Activated CD4-positive, alpha-beta T cell treated with anti-CD3 and anti-CD28 coated beads for 24 hours (primary cell): Measurements from ENCODE around the gene TAL2.

Source experiments
- DNase-seq, 2 donors: peaks; one replicate each; pipeline ENCODE4 v3.0.0-alpha.2; 2020; ENCODE audit warnings: low read depth in 2 of 2

TAL2 gene

DNA sequence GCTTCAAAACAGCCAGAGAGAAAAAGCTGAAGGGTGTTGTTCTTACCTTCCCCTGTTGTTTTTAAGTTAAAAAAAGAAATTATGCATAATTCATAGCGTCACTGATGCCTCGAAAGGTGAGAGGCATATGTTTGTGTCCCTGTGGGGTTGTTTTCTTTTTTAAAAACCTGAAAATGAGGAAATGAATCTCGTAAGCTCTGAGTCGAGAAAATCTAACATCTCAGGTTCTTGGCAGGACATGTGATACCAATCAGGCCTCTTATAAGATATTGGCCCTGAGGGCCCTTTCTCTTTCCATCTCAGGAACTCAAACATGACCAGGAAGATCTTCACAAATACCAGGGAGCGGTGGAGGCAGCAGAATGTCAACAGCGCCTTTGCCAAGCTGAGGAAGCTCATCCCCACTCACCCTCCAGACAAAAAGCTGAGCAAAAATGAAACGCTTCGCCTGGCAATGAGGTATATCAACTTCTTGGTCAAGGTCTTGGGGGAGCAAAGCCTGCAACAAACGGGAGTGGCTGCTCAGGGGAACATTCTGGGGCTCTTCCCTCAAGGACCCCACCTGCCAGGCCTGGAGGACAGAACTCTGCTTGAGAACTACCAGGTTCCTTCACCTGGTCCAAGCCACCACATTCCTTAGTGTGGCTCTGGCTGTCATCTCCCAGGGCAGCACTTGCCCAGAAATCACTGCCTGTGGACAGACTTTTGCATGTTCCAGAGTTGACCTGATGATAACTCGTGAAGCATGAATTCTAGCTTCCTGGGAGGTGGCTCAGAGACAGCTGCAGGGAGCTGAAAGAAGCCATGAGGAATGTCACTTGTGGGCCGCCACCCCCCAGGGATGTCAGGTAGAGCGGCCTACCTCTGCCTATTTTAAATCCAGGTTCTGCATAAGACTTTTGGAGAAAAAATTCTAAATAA lies at the start of gene TAL2:
TAL2 (plus strand) TSS at position 274 of the 921 bp plus-strand sequence; CDS start at position 314, 40 bp downstream.
- no peak for DNase-seq

DNA sequence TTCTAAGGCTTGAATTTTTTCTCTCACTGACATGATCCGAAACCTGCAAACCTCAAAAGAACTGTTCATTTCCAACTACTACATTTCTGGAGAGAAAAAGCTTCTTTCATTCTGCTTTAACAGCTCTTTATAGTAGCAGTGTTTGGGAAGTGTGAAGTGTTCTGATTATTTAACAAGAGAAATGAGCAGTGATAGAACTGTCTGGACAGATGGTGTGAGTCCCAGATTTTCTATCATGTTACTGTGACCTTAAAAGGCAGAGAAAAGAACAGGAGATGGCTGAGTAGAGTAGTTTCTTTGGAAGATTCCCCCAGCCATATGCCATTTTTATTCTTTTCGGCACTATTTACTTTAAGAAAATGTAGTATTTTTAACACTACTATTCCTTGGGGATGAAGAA lies 41.3 kb upstream of the TAL2 start:
- no peak for DNase-seq

DNA sequence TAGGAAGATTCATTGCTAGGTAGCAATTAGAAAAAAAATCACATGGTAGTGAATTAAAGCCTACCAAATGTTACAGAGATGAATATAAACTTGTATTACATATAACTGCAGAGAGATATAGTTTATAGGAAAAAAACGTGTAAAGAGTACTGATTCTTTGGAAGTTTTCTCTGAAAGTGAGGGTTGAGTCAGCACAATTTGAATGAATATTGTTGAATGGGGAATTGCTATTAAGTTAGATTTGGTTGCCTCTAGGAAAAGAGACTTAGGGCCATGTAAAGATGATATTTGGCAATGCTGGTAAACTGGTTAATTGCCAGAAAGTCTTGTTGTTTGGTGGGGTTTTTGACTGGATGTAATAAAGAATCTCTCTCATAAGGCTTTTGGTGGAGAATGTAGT lies 37.2 kb upstream of the TAL2 start:
- no peak for DNase-seq

DNA sequence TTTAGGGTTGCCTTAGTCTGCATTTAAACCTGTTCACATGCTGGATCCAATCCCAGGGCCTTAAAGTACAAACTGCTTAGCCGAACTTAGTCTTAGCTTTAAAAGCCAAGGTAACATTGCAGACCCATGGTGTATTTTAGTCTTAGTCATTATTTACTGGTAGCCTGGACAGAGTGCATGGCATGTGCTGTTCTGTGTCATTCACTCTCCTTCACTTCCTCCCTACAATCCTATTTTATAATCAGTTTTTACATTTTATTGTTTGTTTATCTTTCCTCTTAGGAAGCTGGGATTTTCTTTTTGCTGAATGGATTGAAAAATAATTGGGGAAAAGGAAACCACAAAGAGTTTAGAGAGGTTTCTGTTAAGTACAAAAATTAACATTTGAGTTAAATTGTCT lies 29.4 kb upstream of the TAL2 start:
- no peak for DNase-seq

DNA sequence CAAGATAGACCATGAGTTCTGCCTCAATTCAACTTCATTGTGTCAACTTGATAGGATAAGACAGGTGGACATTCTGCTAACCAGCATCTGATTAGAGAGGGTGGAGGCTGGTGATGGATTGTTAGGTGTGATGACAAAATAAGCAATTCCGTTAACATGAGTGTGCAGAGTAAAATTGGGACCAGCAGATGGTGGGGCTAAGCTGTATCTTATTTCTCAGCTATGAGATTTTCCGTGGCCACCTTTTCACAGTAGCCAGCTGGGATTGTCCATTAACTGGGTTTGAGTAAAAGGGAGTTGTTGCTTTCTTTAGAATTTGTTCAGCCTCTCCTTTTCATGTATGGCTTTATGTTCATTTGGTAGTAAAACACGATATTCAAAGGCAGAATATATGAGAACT lies 28.8 kb upstream of the TAL2 start:
- DNase-seq: no peak

DNA sequence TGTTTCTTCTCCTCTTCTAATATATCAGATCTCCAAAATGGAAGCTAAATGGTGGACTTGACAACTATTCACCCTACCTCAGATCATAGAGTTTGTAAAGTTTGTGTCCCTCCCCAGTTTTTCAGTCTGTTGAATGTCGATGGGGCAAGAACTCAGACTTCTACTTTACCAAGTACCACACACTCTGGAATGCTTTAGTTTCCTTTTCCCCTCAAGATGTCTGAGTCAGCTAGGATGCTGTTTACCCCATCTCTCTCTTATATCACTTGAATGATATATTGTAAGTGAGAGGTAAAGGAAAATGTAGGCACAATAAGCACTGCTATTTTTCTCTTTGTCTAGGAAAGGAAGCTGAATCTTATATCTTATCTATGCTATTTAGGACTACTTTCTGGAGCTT lies 25.9 kb upstream of the TAL2 start:
- no peak for DNase-seq

DNA sequence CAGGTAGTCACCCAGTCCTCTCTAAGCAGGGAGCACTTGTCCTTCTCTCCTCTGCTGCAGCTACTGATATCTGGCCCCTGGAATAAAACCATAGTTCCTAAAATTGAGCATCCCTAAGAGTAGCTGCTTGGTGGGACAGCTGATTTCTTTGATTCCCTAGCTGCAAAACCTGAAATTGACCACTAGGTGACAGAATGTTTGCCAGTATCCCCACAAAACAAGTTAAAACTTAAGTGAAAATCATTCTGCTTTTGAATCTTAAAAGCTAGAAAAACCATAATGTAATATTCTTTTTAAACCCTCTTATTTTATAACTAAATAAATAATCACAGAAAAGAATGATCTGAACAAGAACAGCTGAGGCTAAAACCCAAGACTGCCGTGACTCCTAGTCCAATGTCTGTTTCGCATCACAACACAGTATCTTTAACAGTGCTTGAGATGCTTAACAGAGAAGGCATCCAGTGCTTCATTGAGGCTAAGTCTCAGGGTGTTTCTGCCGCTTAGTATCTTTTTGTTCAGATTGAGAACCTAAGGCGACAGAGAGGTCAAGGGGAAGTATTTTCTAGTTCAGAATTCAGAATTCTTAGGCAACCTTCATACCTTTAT lies 24.4 kb upstream of the TAL2 start:
- no peak for DNase-seq

DNA sequence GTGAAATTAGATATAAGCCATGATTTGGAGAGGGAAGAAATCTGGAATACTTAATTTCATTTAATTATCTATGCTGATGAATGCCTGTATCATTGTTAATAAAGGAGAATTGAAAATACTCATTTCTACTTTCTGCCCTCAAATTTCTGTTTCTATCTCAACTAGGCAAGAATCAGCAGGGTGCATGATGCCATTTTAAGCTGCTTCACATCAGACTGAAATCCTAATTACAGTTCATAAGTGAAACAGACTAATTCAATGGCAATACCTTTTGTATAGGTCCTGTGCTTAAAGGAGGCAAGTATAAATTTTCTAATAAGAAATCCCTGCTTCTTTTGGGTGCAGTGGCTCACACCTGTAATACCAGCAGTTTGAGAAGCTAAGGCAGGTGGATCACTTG lies 22.3 kb upstream of the TAL2 start:
- DNase-seq: no peak

DNA sequence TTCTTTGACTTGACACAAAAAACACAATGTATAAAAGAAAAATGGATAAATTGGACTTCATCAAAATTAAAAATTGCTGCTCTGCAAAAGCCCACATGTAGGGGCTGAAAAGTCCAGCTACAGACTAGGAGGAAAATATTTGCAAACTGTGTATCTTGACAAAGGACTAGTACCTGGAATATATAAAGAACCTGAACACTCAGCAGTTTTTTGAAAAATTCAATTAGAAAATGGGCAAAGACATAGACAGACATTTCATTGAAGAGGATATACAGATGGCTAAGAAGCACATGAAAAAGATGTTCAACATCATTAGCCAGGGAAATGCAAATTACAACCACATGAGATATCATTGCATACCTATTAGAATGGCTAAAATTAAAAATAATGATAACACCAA lies 18.5 kb upstream of the TAL2 start:
- no peak for DNase-seq

DNA sequence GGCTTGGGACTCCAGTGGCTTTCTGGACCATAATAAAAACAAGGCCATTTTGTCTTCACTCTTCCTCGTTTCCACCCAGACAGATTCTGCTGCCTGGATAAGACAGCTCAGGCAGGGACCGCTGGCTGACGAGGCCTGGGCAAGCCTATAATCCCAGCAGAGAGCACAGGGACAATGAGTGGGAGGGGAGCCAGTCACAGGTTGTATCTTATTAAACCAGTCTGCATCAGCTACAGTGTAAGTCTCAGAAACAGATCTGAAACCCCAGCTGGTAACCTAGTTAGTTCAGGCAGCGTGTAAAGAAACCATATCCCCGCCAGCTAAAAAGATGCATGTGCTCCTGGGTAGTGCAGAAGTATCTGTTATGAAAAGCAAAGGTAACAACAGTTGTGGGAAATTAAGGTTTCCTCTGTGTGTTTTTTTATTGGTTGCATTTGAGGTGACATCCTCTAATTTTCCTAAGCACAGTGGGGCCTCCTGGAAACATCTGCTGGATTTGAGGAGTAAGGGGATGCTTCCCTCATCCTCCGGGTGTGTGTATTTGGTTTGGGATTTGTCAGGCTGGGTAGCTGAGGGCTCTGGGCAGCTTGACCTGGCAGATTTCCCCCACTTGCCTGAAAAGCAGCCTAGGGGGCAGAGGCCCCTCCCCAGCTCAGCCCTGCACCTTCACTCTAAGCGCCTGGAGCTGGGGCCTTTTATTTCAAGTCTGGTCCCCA lies 15.2 kb upstream of the TAL2 start:
- DNase-seq: no peak

DNA sequence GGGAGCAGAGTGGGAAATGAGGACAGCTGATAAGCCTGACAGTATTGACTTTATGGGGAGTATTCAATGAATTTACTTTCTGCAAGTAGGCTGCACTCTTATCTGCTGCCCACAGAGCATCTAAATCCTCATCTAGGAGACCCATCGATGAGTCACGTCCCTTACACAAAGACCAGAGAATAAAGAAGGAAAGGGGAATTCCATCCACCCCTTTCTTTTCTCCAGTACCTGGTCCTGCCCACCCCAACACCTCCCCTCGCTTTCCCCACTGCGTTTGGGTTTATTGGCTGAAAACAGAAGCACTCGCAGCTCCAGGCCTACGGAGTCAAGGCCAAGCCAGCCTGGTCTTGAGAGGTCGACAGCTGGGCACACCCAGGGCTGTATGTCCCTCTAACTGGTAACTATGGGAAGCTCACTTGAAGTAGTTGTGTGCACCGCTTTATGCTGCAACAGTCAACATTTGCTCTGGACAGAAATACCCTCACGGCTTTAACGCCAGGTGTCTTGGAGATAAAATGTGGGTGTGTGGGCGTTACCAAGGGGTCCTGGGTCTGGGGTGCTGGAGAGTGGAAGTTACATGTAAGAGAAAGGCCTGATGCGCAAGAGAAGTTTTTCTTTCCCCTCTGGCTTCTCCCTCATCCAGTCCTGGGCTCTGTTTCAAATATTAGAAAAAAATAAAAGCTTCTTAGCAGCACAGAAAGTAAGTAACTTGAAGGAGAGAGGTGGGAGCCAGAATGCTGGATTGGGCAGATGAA lies 14.5 kb upstream of the TAL2 start:
- DNase-seq: no peak

DNA sequence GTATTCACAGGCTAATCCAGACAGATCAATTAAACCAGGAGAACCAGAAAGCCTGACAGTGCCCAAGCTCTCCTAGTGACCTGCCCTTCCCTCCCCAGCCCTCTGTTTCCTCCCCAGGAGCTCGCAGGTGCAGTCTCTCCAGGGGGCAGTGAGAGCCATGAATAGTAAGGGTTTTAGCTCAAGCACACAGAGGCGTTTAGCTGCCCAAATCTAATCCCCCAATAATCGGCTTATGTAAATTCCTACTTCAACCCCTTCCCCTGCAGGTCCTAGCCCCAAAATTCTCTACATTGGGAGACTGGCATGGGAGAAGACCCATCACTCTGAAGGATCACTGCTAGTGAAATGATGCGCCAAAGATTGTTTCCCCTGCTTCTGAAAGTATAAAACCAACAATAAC lies 10.5 kb upstream of the TAL2 start:
- DNase-seq: no peak

DNA sequence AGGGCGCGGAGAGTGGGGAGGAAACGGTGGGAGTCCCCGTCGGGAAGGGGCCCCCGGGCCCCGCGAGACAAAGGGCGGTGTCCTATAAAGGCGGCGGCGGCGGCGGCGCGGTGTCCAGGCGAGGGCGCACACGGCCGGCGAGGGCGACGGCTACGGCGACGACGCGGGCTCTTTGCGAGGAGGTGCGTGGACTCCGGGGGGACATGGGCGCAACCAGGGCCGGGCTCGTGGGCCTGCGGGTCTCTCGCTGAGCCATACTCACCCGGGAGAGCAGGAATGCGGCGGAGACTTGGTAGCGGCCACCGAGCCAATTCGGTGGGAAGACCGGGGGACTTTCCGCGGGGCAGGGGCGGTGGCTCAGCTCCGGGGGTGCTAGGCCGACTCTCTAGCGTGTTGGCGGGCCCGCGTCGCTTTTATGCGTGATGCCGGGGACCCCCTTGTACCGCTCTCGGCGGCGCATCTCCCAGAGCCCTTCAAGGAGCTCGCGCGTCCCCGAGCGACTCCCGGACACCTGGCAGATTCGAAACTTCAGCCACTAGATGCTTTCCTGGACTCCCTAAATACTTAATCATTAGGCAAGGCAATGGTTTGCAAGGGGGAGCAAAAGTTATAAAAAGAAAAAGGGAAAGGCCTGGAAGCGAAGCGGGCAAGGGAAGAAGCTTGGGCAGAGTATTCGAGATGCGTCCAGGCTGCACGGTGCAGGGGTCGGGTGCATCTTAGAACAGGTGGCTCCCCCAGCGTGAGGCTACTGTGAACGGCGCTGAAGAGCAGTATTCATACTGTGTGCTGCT lies 5.9 kb upstream of the TAL2 start:
- no peak for DNase-seq

DNA sequence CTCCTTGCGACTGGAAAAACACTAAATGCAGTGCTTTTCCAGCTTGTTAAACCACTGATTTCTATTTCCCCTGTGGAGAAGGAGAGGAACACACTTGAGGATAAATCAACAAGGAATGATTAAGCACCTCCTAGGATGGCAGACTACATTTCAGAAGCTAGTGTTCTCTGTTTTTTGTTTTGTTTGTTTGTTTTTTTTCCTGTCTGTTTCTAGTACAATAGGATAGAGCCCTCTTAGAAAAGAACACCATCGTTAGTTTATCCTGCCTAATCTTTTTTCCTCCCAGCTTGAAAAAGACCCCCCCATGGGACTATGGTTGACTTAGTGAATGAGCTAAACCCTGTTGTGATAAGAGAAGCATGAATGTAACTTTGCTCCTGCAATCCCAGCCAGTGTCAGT lies 3.9 kb upstream of the TAL2 start:
- DNase-seq: no peak

DNA sequence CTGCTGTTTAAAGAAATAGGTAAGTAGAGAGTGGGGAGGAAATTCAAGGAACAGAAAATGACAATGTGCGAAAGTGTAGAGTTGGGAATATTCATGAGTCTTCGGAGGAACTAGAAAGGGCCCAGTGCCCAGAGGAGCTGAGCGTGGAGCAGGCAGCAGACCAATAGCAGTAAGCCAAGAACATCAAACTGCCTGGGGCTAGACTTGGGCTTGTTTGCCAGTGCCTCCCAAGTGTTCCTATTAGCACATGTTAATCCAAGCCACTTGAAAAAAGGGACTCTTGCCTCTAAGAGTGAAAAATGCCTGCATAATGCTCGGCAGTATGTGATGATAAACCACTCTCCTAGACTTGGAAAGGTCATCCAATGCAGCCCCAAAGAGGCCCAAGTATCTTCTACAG lies 1.2 kb upstream of the TAL2 start:
- no peak for DNase-seq

DNA sequence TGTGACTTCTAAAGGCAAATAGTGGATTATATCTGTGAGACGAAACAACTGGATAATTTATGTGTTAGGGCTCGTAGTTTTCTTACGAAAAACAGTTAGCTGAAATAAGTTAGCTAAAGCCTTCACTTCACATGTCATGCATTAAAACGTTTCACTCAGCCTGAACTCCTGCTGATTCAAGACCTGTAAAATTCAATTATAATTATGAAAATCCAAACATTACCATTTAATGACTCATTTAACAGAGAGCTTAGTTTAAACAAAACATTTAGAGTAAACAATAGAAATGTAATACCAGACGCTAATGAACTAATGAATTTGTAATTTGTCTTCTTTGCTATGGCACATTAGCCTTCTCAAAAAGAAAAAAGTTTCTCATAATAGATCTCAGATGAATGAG lies 1.7 kb downstream of the TAL2 start:
- DNase-seq: no peak

DNA sequence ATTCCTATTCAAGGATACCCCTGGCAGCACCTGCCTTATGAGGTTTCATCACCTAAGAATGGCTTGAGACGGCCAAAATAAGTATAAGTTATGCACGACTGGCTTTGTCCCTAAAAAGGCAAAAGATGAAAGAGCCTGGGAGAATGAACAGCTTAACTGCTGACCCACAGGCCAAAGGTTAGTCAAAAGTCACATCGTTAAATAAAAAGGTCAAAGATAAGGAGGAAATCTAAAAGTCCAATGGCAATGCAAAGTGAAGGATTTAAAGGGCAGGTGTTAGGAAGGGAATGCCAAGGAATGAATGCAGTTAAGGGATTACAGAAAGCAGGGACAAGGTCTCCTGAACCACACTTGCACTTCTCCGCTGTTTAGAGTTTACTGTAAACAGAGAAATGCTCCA lies 5.6 kb downstream of the TAL2 start:
- no peak for DNase-seq

DNA sequence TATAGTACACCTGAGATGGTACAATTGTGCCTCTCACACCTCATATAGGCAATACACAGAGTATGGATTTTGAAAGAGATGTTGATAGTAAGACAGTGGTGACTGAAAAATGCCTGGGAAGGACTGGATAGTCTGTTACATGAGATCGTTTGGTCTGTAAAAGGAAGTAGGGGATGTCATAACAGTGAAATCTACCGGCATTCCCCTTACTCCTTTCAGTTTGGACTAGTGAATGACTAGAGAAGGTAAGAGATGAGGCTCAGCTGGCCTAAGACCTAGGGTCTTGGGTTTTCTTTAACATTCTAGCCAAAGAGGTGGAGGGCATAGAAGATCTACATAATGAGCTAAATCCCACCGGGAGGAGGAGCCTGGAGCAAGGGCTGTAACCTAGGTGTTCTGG lies 8.1 kb downstream of the TAL2 start:
- DNase-seq: no peak

DNA sequence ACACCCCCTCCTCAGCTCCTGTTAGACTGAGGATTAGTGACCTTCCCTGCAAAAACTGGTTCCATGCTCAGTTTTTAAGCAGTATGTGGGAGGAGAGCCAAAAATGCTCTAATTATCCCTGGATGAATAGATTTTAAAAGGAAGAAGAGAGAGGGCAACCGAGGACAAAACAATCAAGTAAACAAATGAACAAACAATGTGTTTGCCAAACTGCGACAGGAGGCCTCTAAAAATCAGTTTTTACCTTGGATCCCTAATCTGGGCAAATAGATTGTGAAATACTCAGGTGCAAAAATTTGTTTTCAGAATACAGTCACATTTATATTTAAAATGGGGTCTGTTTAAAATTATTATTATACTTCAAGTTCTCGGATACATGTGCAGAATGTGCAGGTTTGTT lies 8.5 kb downstream of the TAL2 start:
- DNase-seq: no peak

DNA sequence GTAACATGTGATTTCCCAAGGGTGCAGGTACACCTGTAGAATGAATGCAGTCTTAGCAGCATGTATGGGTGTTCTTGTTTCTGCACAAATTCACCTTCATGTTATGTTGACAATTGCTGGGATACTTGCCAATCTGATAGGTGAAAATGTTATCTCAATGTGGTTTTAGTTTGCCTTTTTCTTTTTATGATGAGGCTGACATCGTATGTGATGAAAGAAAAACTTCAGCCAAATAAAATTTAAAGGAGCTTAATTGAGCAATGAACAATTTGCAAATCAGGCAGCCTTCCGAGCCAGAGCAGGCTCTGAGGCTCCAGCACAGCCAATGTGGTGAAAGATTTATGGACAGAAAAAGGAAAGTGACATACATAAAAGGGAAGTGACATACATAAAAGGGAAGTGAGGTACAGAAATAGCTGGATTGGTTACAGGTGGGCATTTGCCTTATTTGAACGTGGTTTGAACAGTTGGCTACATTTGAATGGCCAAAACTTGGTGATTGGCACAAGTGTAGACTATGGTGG lies 10.5 kb downstream of the TAL2 start:
- no peak for DNase-seq

DNA sequence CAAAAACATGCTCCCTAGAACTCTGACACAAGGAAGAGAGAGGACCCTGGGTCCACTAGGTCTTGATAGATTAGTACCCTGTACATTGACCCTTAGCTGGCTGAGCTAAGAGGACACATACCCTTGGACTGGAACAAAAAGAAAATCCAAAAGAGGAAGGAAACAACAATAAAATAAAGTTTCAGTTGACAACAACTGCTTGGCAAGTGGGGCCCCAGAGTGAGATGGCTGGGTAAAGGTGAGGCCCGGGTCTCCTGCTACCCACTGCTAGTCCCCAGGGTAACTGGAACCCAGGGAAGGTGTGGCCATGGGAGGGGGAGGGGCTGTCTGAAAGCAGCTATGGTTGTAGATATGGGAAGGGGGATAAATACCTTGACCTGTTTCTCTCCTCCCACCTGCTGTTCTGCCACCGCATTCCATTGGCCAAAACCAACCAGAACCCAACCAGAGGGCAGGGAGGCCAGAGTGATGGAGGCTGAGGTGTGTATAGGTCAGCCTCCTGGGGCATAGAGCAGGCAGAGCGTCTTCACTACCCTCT lies 11.7 kb downstream of the TAL2 start:
- DNase-seq: no peak
